Smooth muscle cell (in vitro differentiated cells): ENCODE results near the gene SAG. TPM values are rescaled to one million over a fixed set of nuclear protein-coding genes. Genes with fewer than 3 reads are reported as not detected.
"Not testable (repeated sequence)": the region's sequence is repeated elsewhere in the genome, so short reads cannot be mapped to it uniquely, and the experiment has no call there.

Source experiments
- DNase-seq: peaks from one replicate; lab custom pipeline; 2025; ENCODE audit not compliant: unreplicated experiment; lab: John Stamatoyannopoulos, UW
- H2AFZ ChIP-seq: fragments of 200-600 bp; sonication (generic); 2 replicates; pipeline ENCODE4 v1.6.0; 2016; ENCODE audit warnings: antibody characterized with exemption, low read depth, mild to moderate bottlenecking
- H3F3A ChIP-seq: fragments of 200-600 bp; sonication (generic); 2 replicates; pipeline ENCODE4 v1.6.0; 2017; ENCODE audit warnings: antibody characterized with exemption, low read depth
- H3K27ac ChIP-seq: fragments of 200-600 bp; sonication (generic); 2 replicates; pipeline ENCODE4 v1.5.1; 2016; ENCODE audit warnings: low read depth, mild to moderate bottlenecking
- H3K27me3 ChIP-seq: fragments of 200-600 bp; sonication (generic); 2 replicates; pipeline ENCODE4 v1.6.1; 2016; ENCODE audit warnings: low read depth, mild to moderate bottlenecking
- H3K36me3 ChIP-seq: fragments of 200-600 bp; sonication (generic); 2 replicates; pipeline ENCODE4 v1.5.1; 2016; ENCODE audit warnings: low read depth
- H3K4me1 ChIP-seq: fragments of 200-600 bp; sonication (generic); 2 replicates; pipeline ENCODE4 v1.5.1; 2016; ENCODE audit warnings: low read depth
- H3K4me2 ChIP-seq: fragments of 200-600 bp; sonication (generic); 2 replicates; pipeline ENCODE4 v1.6.0; 2016; ENCODE audit warnings: mild to moderate bottlenecking
- H3K4me3 ChIP-seq: fragments of 200-600 bp; sonication (generic); 2 replicates; pipeline ENCODE4 v1.5.1; 2016; ENCODE audit warnings: mild to moderate bottlenecking
- H3K79me2 ChIP-seq: fragments of 200-600 bp; sonication (generic); 2 replicates; pipeline ENCODE4 v1.6.0; 2016; ENCODE audit warnings: low read depth, mild to moderate bottlenecking
- H3K9ac ChIP-seq: fragments of 200-600 bp; sonication (generic); 2 replicates; pipeline ENCODE4 v1.6.0; 2016; ENCODE audit warnings: low read depth
- H3K9me3 ChIP-seq: fragments of 200-600 bp; sonication (generic); replicated peaks from 2 replicates; pipeline ENCODE4 v1.5.1; 2016; ENCODE audit warnings: low read depth
- H4K20me1 ChIP-seq: fragments of 200-600 bp; sonication (generic); 2 replicates; pipeline ENCODE4 v1.6.0; 2016; ENCODE audit warnings: low read depth
- WGBS: methylation state at CpG from one replicate; pipeline ENCODE4 v1.1.7; 2016; ENCODE audit warnings: low lambda C conversion rate; 5-methylcytosine and 5-hydroxymethylcytosine counted together
- polyA plus RNA-seq: library from polyadenylated mRNA; unstranded; fragments of >200 nt; fragmentation: Nextera tagmentation; extraction: Ambion mirVana; gene quantifications from 2 replicates; pipeline ENCODE4 v1.2.1, GENCODE V29; 2016
- total RNA-seq: library from RNA; depleted of rRNA; stranded (reverse); fragments of >200 nt; gene quantifications from 2 replicates; pipeline ENCODE4 v1.2.3, GENCODE V29; 2014
- TF ChIP-seq, protein P1 (sequence below): fragments of 200-600 bp; sonication (generic); IDR thresholded peaks from 2 replicates; pipeline ENCODE4 v1.5.1; 2017; ENCODE audit warnings: borderline replicate concordance, mild to moderate bottlenecking, antibody characterized with exemption; ENCODE audit not compliant: insufficient read depth, poor library complexity, severe bottlenecking

The SAG gene
- total and polyA plus RNA-seq, 2 experiments from 2014 or later = not detected

DNA sequence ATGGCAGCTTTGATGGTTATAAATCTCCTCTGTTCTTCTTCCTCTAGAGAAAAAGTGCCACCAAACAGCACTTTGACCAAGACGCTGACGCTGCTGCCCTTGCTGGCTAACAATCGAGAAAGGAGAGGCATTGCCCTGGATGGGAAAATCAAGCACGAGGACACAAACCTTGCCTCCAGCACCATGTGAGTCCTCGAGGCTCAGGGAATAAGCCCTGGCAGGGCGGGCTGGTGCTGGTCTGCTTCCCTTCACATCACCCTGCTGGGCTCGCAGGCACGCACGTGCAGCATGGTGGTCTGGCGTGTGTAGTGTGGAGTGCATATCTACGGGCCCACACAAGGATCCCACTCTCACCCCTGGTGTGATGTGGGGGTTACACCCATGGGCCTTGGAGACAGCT lies 27.3 kb downstream of the SAG start:
- TF ChIP-seq, protein P1, sequence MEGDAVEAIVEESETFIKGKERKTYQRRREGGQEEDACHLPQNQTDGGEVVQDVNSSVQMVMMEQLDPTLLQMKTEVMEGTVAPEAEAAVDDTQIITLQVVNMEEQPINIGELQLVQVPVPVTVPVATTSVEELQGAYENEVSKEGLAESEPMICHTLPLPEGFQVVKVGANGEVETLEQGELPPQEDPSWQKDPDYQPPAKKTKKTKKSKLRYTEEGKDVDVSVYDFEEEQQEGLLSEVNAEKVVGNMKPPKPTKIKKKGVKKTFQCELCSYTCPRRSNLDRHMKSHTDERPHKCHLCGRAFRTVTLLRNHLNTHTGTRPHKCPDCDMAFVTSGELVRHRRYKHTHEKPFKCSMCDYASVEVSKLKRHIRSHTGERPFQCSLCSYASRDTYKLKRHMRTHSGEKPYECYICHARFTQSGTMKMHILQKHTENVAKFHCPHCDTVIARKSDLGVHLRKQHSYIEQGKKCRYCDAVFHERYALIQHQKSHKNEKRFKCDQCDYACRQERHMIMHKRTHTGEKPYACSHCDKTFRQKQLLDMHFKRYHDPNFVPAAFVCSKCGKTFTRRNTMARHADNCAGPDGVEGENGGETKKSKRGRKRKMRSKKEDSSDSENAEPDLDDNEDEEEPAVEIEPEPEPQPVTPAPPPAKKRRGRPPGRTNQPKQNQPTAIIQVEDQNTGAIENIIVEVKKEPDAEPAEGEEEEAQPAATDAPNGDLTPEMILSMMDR = no peak
- no peak overlapping the region for H3K9ac ChIP-seq
- no peaks in the 10 kb centered on the region for H4K20me1 ChIP-seq
- 98% methylated on average over 11 of the region's 11 CpGs for WGBS
- no peaks in the 10 kb centered on the region for H3F3A ChIP-seq
- H3K4me3 ChIP-seq = no peak overlapping the region
- no peaks in the 10 kb centered on the region for H3K36me3 ChIP-seq
- no peak overlapping the region for H2AFZ ChIP-seq
- peaks cover 2% of the 10 kb centered on the region for H3K4me1 ChIP-seq
- no peaks in the 10 kb centered on the region for H3K79me2 ChIP-seq
- H3K4me2 ChIP-seq = no peak overlapping the region
- H3K27me3 ChIP-seq = no peaks in the 10 kb centered on the region
- DNase-seq = no peak
- H3K27ac ChIP-seq = no peak overlapping the region
- H3K9me3 ChIP-seq = no peaks in the 10 kb centered on the region

DNA sequence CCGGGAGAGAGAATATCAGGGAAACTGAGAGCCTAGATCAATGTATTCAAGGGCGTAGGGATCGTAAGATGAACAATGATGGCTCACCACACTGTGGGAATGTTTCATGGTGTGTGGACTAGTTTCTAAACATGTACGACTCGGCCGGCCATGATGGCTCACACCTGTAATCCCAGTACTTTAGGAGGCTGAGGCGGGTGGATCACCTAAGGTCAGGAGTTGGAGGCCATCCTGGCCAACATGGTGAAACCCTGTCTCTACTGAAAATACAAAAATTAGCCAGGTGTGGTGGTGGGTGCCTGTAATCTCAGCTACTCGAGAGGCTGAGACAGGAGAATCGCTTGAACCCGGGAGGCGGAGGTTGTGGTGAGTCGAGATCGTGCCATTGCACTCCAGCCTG lies 28.5 kb downstream of the SAG start:
- H3K27ac ChIP-seq, H4K20me1 ChIP-seq, H3F3A ChIP-seq, H3K9me3 ChIP-seq, H3K27me3 ChIP-seq, DNase-seq, H2AFZ ChIP-seq, H3K4me2 ChIP-seq, H3K4me1 ChIP-seq, H3K4me3 ChIP-seq, H3K9ac ChIP-seq, H3K36me3 ChIP-seq, H3K79me2 ChIP-seq: not testable (repeated sequence)
- 95% methylated on average over 13 of the region's 13 CpGs for WGBS

DNA sequence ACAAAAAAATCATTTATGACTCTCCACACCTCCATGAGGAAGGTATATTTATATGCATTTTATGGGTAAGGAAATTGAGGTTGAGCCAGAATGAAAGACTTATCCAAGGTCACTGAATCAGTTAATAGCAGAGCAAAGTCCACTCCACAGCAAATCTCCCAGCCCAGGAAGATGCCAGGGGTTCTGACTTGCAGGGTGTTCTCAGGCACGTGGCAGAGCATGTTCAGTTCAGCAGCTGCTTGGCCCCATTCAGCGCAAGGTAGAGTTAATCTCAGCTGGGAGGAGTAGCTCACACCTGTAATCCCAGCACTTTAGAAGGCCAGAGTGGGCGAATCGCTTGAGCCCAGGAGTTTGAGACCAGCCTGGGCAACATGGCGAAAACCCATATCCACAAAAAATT lies 28.9 kb downstream of the SAG start:
- H3K9me3 ChIP-seq = no peaks in the 10 kb centered on the region
- H3K79me2 ChIP-seq = no peaks in the 10 kb centered on the region
- H3K36me3 ChIP-seq = no peaks in the 10 kb centered on the region
- H3K27ac ChIP-seq = no peak overlapping the region
- no peaks in the 10 kb centered on the region for H3K4me1 ChIP-seq
- no peak for DNase-seq
- no peak overlapping the region for H3K9ac ChIP-seq
- TF ChIP-seq, protein P1 = no peak
- WGBS = 92% methylated on average over 5 of the region's 5 CpGs
- H3F3A ChIP-seq = no peaks in the 10 kb centered on the region
- no peaks in the 10 kb centered on the region for H3K27me3 ChIP-seq
- H4K20me1 ChIP-seq = no peaks in the 10 kb centered on the region
- H2AFZ ChIP-seq = no peak overlapping the region
- H3K4me3 ChIP-seq = no peak overlapping the region
- no peak overlapping the region for H3K4me2 ChIP-seq

DNA sequence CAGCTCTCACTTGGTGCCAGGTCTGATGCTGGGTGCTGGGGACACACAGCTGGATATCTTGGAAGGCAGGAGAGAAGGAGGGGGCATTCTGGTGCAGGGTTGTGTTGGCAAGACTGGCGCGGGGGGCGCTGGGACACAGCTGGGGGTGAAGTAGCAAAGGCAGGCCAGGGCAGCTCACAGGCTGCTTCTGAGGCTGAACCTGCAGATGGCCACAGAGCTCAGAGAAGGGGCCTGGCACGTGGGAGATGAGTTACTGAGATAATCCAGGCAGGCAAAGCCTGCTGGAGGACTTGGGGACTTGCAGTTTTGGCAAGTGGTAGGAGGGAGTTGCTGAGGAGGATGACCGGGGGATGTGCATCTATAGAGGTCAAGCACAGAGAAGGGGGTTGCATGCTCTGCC lies 30.4 kb downstream of the SAG start:
- no peaks in the 10 kb centered on the region for H3K4me1 ChIP-seq
- DNase-seq = no peak
- 78% methylated on average over 5 of the region's 5 CpGs for WGBS

More for the DNA sequence above, 30.4 kb downstream of the SAG start:
- no peaks in the 10 kb centered on the region for H3K27me3 ChIP-seq
- no peaks in the 10 kb centered on the region for H3K36me3 ChIP-seq
- H3K9me3 ChIP-seq = no peaks in the 10 kb centered on the region
- no peaks in the 10 kb centered on the region for H3K79me2 ChIP-seq
- no peaks in the 10 kb centered on the region for H4K20me1 ChIP-seq
- no peak overlapping the region for H2AFZ ChIP-seq
- H3K4me2 ChIP-seq = no peak overlapping the region
- no peak overlapping the region for H3K27ac ChIP-seq
- TF ChIP-seq, protein P1 = no peak
- no peak overlapping the region for H3K4me3 ChIP-seq
- H3F3A ChIP-seq = no peaks in the 10 kb centered on the region
- no peak overlapping the region for H3K9ac ChIP-seq
